ENCODE measurements around the gene PATE2. TPM values are rescaled to one million over a fixed set of nuclear protein-coding genes. Genes with fewer than 3 reads are reported as not detected.

The PATE2 gene
- 1.3 TPM in 1 of 2 replicates, not detected in the other for total RNA-seq

DNA sequence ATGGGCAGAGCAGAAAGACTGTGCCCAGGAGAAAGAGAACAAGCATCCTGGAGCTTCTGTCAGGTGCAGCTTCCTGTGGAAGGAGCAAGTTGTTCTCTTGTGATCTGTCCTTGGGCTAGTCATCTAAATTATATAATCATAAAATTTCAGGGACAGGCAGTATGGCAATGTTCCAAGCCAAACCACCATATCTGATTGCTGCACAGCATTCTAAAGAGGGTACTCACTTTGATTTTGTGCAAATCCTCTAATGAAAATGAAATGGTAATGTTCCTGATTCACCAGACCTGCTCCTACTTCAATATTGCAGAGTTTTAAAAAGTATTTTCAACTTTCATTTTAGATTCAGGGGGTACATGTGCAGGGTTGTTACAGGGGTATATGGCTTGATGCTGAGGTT lies at the start of gene PATE2:
PATE2 (minus strand) TSS at position 101 of the 400 bp plus-strand sequence; CDS start at position 46, 55 bp downstream.

DNA sequence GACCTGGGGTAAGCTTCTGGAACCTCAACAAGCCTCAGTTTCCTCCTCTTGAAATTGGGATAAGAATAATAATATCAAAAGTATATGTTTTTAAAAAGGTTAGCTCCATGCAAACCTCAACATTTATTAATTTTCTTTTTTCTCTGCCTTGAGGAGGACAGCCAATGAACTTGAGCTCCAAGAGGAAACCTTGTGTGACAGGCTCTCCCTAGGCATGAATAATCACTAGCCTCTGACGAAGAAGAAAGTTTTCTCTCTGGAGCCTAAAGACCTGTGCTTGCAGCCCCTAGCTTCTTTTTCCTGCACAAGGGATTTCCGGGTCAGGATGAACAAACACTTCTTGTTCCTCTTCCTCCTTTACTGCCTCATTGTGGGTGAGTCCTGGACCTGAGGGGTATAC lies 9.2 kb upstream of the PATE2 start, which contains the start of gene PATE3:
PATE3 (plus strand) TSS at position 301 of the 400 bp plus-strand sequence; CDS start at position 326, 25 bp downstream.

DNA sequence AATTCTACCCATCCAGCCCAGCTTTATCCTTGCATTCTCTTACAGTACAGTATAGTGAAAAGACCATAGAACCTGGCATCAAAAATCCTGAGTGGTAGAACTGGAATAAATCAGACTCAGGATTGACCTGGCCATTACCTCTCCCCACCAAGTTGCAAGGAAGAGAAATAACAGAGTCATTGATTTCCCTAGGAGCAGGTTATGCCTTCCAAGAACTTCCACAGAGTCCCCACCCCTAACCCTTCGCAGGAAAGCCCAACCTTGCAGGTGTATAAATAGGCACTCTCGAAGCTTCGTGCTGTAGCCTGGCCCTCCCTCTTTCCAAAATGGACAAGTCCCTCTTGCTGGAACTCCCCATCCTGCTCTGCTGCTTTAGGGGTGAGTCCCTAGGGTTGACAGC lies 32.6 kb downstream of the PATE2 start, which contains the start of gene PATE1:
PATE1 (plus strand) TSS at position 301 of the 400 bp plus-strand sequence; CDS start at position 327, 26 bp downstream.

Other genes with a start within 250 kb of the PATE2 start
- gene EI24, start 209.4 kb downstream of the PATE2 start, total RNA-seq = 134 and 138 TPM in 2 replicates
- 189 and 225 TPM in 2 replicates for gene STT3A, start 186.0 kb downstream of the PATE2 start, total RNA-seq
- 31.8 and 34.8 TPM in 2 replicates for gene CHEK1, start 153.7 kb downstream of the PATE2 start, total RNA-seq
- gene ACRV1, start 98.0 kb downstream of the PATE2 start, total RNA-seq = not detected in 2 replicates
- gene PATE1, start 32.5 kb downstream of the PATE2 start, total RNA-seq = not detected in 2 replicates
- gene PATE3, start 9.3 kb upstream of the PATE2 start, total RNA-seq = not detected in 2 replicates
- gene PATE4, start 54.5 kb upstream of the PATE2 start, total RNA-seq = not detected in 2 replicates
- 10.3 and 11.2 TPM in 2 replicates for gene HYLS1, start 108.8 kb upstream of the PATE2 start, total RNA-seq
- gene PUS3, start 124.4 kb upstream of the PATE2 start, total RNA-seq = 7.0 and 9.3 TPM in 2 replicates
- not detected in 2 replicates for gene DDX25, start 125.7 kb upstream of the PATE2 start, total RNA-seq
- not detected in 2 replicates for gene VSIG10L2, start 167.2 kb upstream of the PATE2 start, total RNA-seq

Measured in mammary microvascular endothelial cell (primary cell).